ENCODE results near the gene SLC2A3. TPM values are rescaled to one million over a fixed set of nuclear protein-coding genes. Genes with fewer than 3 reads are reported as not detected.
A peak's percentile ranks its signal among the peaks of the same experiment; 100 is the strongest.

The SLC2A3 gene
- polyA plus RNA-seq, 1 donor (not counting 4 experiments of a cell fraction or from before 2014, with no cell fraction given), result 40.5 TPM

GRCh38 chr12:7934889-7935492 lies 996 bp downstream of the SLC2A3 start:
- peaks cover 17% of the 10 kb centered on the region for H3K79me2 ChIP-seq (ENCODE audit: control insufficient read depth, insufficient read depth, low read length)
- H3K9me1 ChIP-seq (ENCODE audit: control insufficient read depth, extremely low read depth, insufficient read depth, low read length), result no peaks in the 10 kb centered on the region
- no peak for FAIRE-seq
- peaks cover 6 to 8% of the 10 kb centered on the region in 2 experiments for H3K36me3 ChIP-seq (ENCODE audit: control insufficient read depth in 2 of 2, extremely low read depth in 1 of 2, insufficient read depth in 2 of 2, low read length in 2 of 2)
- dilution Hi-C loops (cut with MboI; ENCODE audit: extremely low pct_ligation_motif_present, low sequenced_read_pairs), result no loop called here
- H3K9me3 ChIP-seq (ENCODE audit: control insufficient read depth, low read depth, low read length), result no peaks in the 10 kb centered on the region
- peak overlapping the region; percentile 59 to 94 (median 88) for H3K4me3 ChIP-seq (ENCODE audit: control insufficient read depth in 2 of 3, extremely low read depth in 1 of 3, insufficient read depth in 2 of 3, low read depth in 1 of 3, low read length in 3 of 3)
- H3K4me2 ChIP-seq (ENCODE audit: control insufficient read depth, extremely low read depth, insufficient read depth, low read depth, low read length), result peak overlapping the region; percentile 84
- H4K20me1 ChIP-seq (ENCODE audit: control insufficient read depth, extremely low read depth, insufficient read depth, low read length), result no peaks in the 10 kb centered on the region
- H3K27ac ChIP-seq (ENCODE audit: control insufficient read depth, insufficient read depth, low read length), result peak overlapping the region; percentile 75
- TF ChIP-seq CTCF (optimal IDR thresholded peaks at IDR 0.05 in 1 of 3, IDR thresholded peaks at IDR 0.05 in 1 of 3, conservative IDR thresholded peaks at IDR 0.05 in 1 of 3; ENCODE audit: extremely low read depth in 1 of 3, insufficient read depth in 2 of 3, low read length in 3 of 3) (no peak), EZH2 (IDR thresholded peaks at IDR 0.05; ENCODE audit: low read length) (no peak)
- DNase-seq (ENCODE audit: low read depth, low spot score), result no peak
- no peaks in the 10 kb centered on the region for H3K27me3 ChIP-seq (ENCODE audit: control insufficient read depth, extremely low read depth, insufficient read depth, low read length)
- no peak overlapping the region for H2AFZ ChIP-seq (ENCODE audit: control insufficient read depth, low read length)
- peaks cover 12% of the 10 kb centered on the region for H3K4me1 ChIP-seq (ENCODE audit: control insufficient read depth, extremely low read depth, insufficient read depth, low read length)
- H3K9ac ChIP-seq (ENCODE audit: control insufficient read depth, extremely low read depth, insufficient read depth, low read length), result peak overlapping the region; percentile 82

- H3K4me1 ChIP-seq (ENCODE audit: control insufficient read depth, extremely low read depth, insufficient read depth, low read length), result peaks cover 12% of the 10 kb centered on the region
- H3K79me2 ChIP-seq (ENCODE audit: control insufficient read depth, insufficient read depth, low read length), result peaks cover 17% of the 10 kb centered on the region
- TF ChIP-seq EZH2 (IDR thresholded peaks at IDR 0.05; ENCODE audit: low read length) (no peak), CTCF (optimal IDR thresholded peaks at IDR 0.05 in 1 of 3, IDR thresholded peaks at IDR 0.05 in 1 of 3, conservative IDR thresholded peaks at IDR 0.05 in 1 of 3; ENCODE audit: extremely low read depth in 1 of 3, insufficient read depth in 2 of 3, low read length in 3 of 3) (no peak)
- no peaks in the 10 kb centered on the region for H3K27me3 ChIP-seq (ENCODE audit: control insufficient read depth, extremely low read depth, insufficient read depth, low read length)
- H4K20me1 ChIP-seq (ENCODE audit: control insufficient read depth, extremely low read depth, insufficient read depth, low read length), result no peaks in the 10 kb centered on the region
- no peak overlapping the region for H3K9ac ChIP-seq (ENCODE audit: control insufficient read depth, extremely low read depth, insufficient read depth, low read length)
- H2AFZ ChIP-seq (ENCODE audit: control insufficient read depth, low read length), result no peak overlapping the region
- DNase-seq (ENCODE audit: low read depth, low spot score) (no peak), FAIRE-seq (no peak)
- H3K36me3 ChIP-seq (ENCODE audit: control insufficient read depth in 2 of 2, extremely low read depth in 1 of 2, insufficient read depth in 2 of 2, low read length in 2 of 2), result peaks cover 6 to 8% of the 10 kb centered on the region in 2 experiments
- H3K4me2 ChIP-seq (ENCODE audit: control insufficient read depth, extremely low read depth, insufficient read depth, low read depth, low read length), result peak overlapping the region; percentile 84
- dilution Hi-C loops (cut with MboI; ENCODE audit: extremely low pct_ligation_motif_present, low sequenced_read_pairs), result no loop called here
- no peak overlapping the region for H3K27ac ChIP-seq (ENCODE audit: control insufficient read depth, insufficient read depth, low read length)
- no peaks in the 10 kb centered on the region for H3K9me1 ChIP-seq (ENCODE audit: control insufficient read depth, extremely low read depth, insufficient read depth, low read length)
- peak overlapping the region; percentile 59 to 94 (median 88) for H3K4me3 ChIP-seq (ENCODE audit: control insufficient read depth in 2 of 3, extremely low read depth in 1 of 3, insufficient read depth in 2 of 3, low read depth in 1 of 3, low read length in 3 of 3)
- no peaks in the 10 kb centered on the region for H3K9me3 ChIP-seq (ENCODE audit: control insufficient read depth, low read depth, low read length)
Observed at GRCh38 chr12:7934091-7934888, 1.7 kb downstream of the SLC2A3 start.

Measured in keratinocyte (primary cell).